ENCODE measurements around the gene TMED10.
A peak's percentile ranks its signal among the peaks of the same experiment; 100 is the strongest.

TMED10 gene

GRCh38 chr14:75176142-75176820, at the start of gene TMED10:
Gene TMED10, minus strand, starts transcription at chr14:75176612. Its CDS starts 33 bp downstream, at chr14:75176579.
- Histone ChIP-seq H3K27me3 (ENCODE audit: insufficient read depth, low read length) (no peaks in the 10 kb centered on the region), H3K27ac (ENCODE audit: low read length) (peak within 1 kb of the TSS; percentile 96)

GRCh38 chr14:75224561-75224960, 48.1 kb upstream of the TMED10 start:
- no peak overlapping the region for H3K27ac ChIP-seq (ENCODE audit: low read length)
- no peaks in the 10 kb centered on the region for H3K9me3 ChIP-seq (ENCODE audit: insufficient read depth, low read depth, low read length)

More at GRCh38 chr14:75176142-75176820, at the start of gene TMED10:
- peak within 1 kb of the TSS; percentile 90 for H3K4me3 ChIP-seq (ENCODE audit: low read length)
- H3K36me3 ChIP-seq (ENCODE audit: insufficient read depth, low read depth, low read length), result no peaks in the 10 kb centered on the region
- no peaks in the 10 kb centered on the region for H3K9me3 ChIP-seq (ENCODE audit: insufficient read depth, low read depth, low read length)
- peak within 1 kb of the TSS; percentile 85 for H3K9ac ChIP-seq (ENCODE audit: low read depth, low read length)
- 0 out of 2 replicates have a peak, but pooled peaks cover 3% of the 10 kb centered on the region for H3K4me1 ChIP-seq (ENCODE audit: insufficient read depth, low read length)

GRCh38 chr14:75223664-75224154, 47.3 kb upstream of the TMED10 start:
- peak overlapping the region; percentile 5 for H3K27ac ChIP-seq (ENCODE audit: low read length)
- H3K4me3 ChIP-seq (ENCODE audit: low read length), result no peak overlapping the region
- no peaks in the 10 kb centered on the region for H3K9me3 ChIP-seq (ENCODE audit: insufficient read depth, low read depth, low read length)
- H3K9ac ChIP-seq (ENCODE audit: low read depth, low read length), result peak overlapping the region; percentile 36; the same call in 1 of the 2 replicates
- H3K36me3 ChIP-seq (ENCODE audit: insufficient read depth, low read depth, low read length), result no peaks in the 10 kb centered on the region
- peaks cover 9% of the 10 kb centered on the region for H3K4me1 ChIP-seq (ENCODE audit: insufficient read depth, low read length)
- no peaks in the 10 kb centered on the region for H3K27me3 ChIP-seq (ENCODE audit: insufficient read depth, low read length)

More at GRCh38 chr14:75224561-75224960, 48.1 kb upstream of the TMED10 start:
- H3K4me3 ChIP-seq (ENCODE audit: low read length), result no peak overlapping the region
- no peak overlapping the region for H3K9ac ChIP-seq (ENCODE audit: low read depth, low read length)
- H3K36me3 ChIP-seq (ENCODE audit: insufficient read depth, low read depth, low read length), result no peaks in the 10 kb centered on the region
- peaks cover 12% of the 10 kb centered on the region for H3K4me1 ChIP-seq (ENCODE audit: insufficient read depth, low read length)
- H3K27me3 ChIP-seq (ENCODE audit: insufficient read depth, low read length), result no peaks in the 10 kb centered on the region

GRCh38 chr14:75222208-75222701, 45.8 kb upstream of the TMED10 start:
- Histone ChIP-seq H3K9me3 (ENCODE audit: insufficient read depth, low read depth, low read length) (no peaks in the 10 kb centered on the region), H3K9ac (ENCODE audit: low read depth, low read length) (no peak overlapping the region), H3K36me3 (ENCODE audit: insufficient read depth, low read depth, low read length) (no peaks in the 10 kb centered on the region), H3K4me3 (ENCODE audit: low read length) (no peak overlapping the region), H3K27ac (ENCODE audit: low read length) (no peak overlapping the region), H3K4me1 (ENCODE audit: insufficient read depth, low read length) (peaks cover 9% of the 10 kb centered on the region), H3K27me3 (ENCODE audit: insufficient read depth, low read length) (no peaks in the 10 kb centered on the region)

- Histone ChIP-seq H3K36me3 (ENCODE audit: insufficient read depth, low read depth, low read length) (no peaks in the 10 kb centered on the region), H3K27me3 (ENCODE audit: insufficient read depth, low read length) (no peaks in the 10 kb centered on the region), H3K4me3 (ENCODE audit: low read length) (no peak overlapping the region), H3K27ac (ENCODE audit: low read length) (no peak overlapping the region), H3K9me3 (ENCODE audit: insufficient read depth, low read depth, low read length) (no peaks in the 10 kb centered on the region), H3K4me1 (ENCODE audit: insufficient read depth, low read length) (peaks cover 9% of the 10 kb centered on the region), H3K9ac (ENCODE audit: low read depth, low read length) (no peak overlapping the region)
Measured at GRCh38 chr14:75221797-75222196, 45.4 kb upstream of the TMED10 start.

- no peak overlapping the region for H3K9ac ChIP-seq (ENCODE audit: low read depth, low read length)
- no peaks in the 10 kb centered on the region for H3K9me3 ChIP-seq (ENCODE audit: insufficient read depth, low read depth, low read length)
- peaks cover 9% of the 10 kb centered on the region for H3K4me1 ChIP-seq (ENCODE audit: insufficient read depth, low read length)
- no peak overlapping the region for H3K27ac ChIP-seq (ENCODE audit: low read length)
- H3K4me3 ChIP-seq (ENCODE audit: low read length), result no peak overlapping the region
- H3K36me3 ChIP-seq (ENCODE audit: insufficient read depth, low read depth, low read length), result no peaks in the 10 kb centered on the region
- no peaks in the 10 kb centered on the region for H3K27me3 ChIP-seq (ENCODE audit: insufficient read depth, low read length)
Measured at GRCh38 chr14:75220156-75220555, 43.7 kb upstream of the TMED10 start.

GRCh38 chr14:75217508-75218206, 41.2 kb upstream of the TMED10 start:
- Histone ChIP-seq H3K9ac (ENCODE audit: low read depth, low read length) (no peak overlapping the region), H3K27me3 (ENCODE audit: insufficient read depth, low read length) (no peaks in the 10 kb centered on the region), H3K4me3 (ENCODE audit: low read length) (no peak overlapping the region), H3K36me3 (ENCODE audit: insufficient read depth, low read depth, low read length) (no peaks in the 10 kb centered on the region), H3K27ac (ENCODE audit: low read length) (no peak overlapping the region), H3K4me1 (ENCODE audit: insufficient read depth, low read length) (peaks cover 4% of the 10 kb centered on the region; the same call in 1 of the 2 replicates), H3K9me3 (ENCODE audit: insufficient read depth, low read depth, low read length) (no peaks in the 10 kb centered on the region)

- no peak overlapping the region for H3K4me3 ChIP-seq (ENCODE audit: low read length)
- no peaks in the 10 kb centered on the region for H3K9me3 ChIP-seq (ENCODE audit: insufficient read depth, low read depth, low read length)
- no peaks in the 10 kb centered on the region for H3K36me3 ChIP-seq (ENCODE audit: insufficient read depth, low read depth, low read length)
- no peak overlapping the region for H3K9ac ChIP-seq (ENCODE audit: low read depth, low read length)
- H3K27me3 ChIP-seq (ENCODE audit: insufficient read depth, low read length), result no peaks in the 10 kb centered on the region
- no peak overlapping the region for H3K27ac ChIP-seq (ENCODE audit: low read length)
- H3K4me1 ChIP-seq (ENCODE audit: insufficient read depth, low read length), result no peaks in the 10 kb centered on the region; the same call in 1 of the 2 replicates
Measured at GRCh38 chr14:75216427-75217006, 40.1 kb upstream of the TMED10 start.

- no peak overlapping the region for H3K27ac ChIP-seq (ENCODE audit: low read length)
- no peaks in the 10 kb centered on the region for H3K36me3 ChIP-seq (ENCODE audit: insufficient read depth, low read depth, low read length)
- H3K4me1 ChIP-seq (ENCODE audit: insufficient read depth, low read length), result 0 out of 2 replicates have a peak, but pooled peaks cover 2% of the 10 kb centered on the region
- H3K4me3 ChIP-seq (ENCODE audit: low read length), result no peak overlapping the region
- no peaks in the 10 kb centered on the region for H3K27me3 ChIP-seq (ENCODE audit: insufficient read depth, low read length)
- no peaks in the 10 kb centered on the region for H3K9me3 ChIP-seq (ENCODE audit: insufficient read depth, low read depth, low read length)
- no peak overlapping the region for H3K9ac ChIP-seq (ENCODE audit: low read depth, low read length)
Measured at GRCh38 chr14:75215520-75215919, 39.1 kb upstream of the TMED10 start.

- Histone ChIP-seq H3K36me3 (ENCODE audit: insufficient read depth, low read depth, low read length) (no peaks in the 10 kb centered on the region), H3K9me3 (ENCODE audit: insufficient read depth, low read depth, low read length) (no peaks in the 10 kb centered on the region), H3K27ac (ENCODE audit: low read length) (no peak overlapping the region), H3K4me3 (ENCODE audit: low read length) (no peak overlapping the region), H3K9ac (ENCODE audit: low read depth, low read length) (no peak overlapping the region), H3K27me3 (ENCODE audit: insufficient read depth, low read length) (no peaks in the 10 kb centered on the region), H3K4me1 (ENCODE audit: insufficient read depth, low read length) (0 out of 2 replicates have a peak, but pooled peaks cover 2% of the 10 kb centered on the region)
Measured at GRCh38 chr14:75214558-75214957, 38.1 kb upstream of the TMED10 start.

GRCh38 chr14:75213172-75213571, 36.8 kb upstream of the TMED10 start:
- Histone ChIP-seq H3K27ac (ENCODE audit: low read length) (no peak overlapping the region), H3K9me3 (ENCODE audit: insufficient read depth, low read depth, low read length) (no peaks in the 10 kb centered on the region), H3K36me3 (ENCODE audit: insufficient read depth, low read depth, low read length) (no peaks in the 10 kb centered on the region), H3K9ac (ENCODE audit: low read depth, low read length) (no peak overlapping the region), H3K4me3 (ENCODE audit: low read length) (no peak overlapping the region), H3K4me1 (ENCODE audit: insufficient read depth, low read length) (0 out of 2 replicates have a peak, but pooled peaks cover 2% of the 10 kb centered on the region), H3K27me3 (ENCODE audit: insufficient read depth, low read length) (no peaks in the 10 kb centered on the region)

Measured in iPS-20b (cell line).